SK-N-MC (cell line): ENCODE results near the gene PUS7.

ENCODE experiments used
- EZH2 ChIP-seq: fragments of 200-600 bp; sonication (generic); IDR thresholded peaks from one replicate; pipeline ENCODE4 v1.6.1; 2017; ENCODE audit warnings: antibody characterized with exemption
- FOXP2 ChIP-seq: optimal IDR thresholded peaks from 2 replicates; pipeline ENCODE3; 2011; ENCODE audit warnings: mild to moderate bottlenecking, moderate library complexity; ENCODE audit not compliant: insufficient read depth; ENCODE audit errors: extremely low read length, control extremely low read depth
- POLR2AphosphoS5 ChIP-seq: IDR thresholded peaks from 2 replicates; pipeline ENCODE4 v1.6.1; 2012; ENCODE audit warnings: mild to moderate bottlenecking, low read depth, low read length, borderline replicate concordance

DNA sequence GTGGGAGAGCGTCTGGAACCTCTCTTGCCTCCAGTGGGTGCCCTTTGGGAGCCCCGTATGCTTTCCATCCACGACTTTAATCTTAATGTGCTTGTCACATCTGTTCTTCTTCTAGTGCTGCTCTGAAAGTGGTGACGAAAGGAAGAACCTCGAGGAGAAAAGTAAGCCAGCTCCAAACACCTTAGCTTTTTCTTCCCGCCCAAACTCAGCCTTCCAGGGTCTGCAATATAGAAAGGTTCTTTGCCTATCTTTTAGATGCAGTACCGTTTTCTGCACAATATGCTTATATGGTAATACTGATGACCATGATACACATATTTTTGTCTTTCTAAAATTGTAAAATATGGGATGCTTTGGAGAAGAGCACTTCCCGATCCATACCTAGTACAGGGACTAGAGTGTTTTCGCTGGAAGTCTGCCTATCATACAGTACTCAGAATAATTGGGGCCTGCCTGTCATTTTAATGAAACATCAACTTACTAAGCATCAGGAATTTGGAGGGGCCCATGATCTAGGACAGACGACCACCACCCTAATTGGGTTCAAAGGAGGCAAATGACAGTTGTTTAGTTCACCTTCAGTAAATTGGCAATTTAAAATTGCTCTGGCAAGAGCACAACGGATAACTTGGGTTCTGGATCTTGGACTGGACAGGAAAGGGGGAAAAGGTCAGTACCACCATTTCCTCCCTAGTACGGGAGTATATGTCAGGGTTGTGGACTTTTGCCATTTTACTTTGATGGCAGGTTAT lies 10.8 kb upstream of the PUS7 start:
- no peak for TF ChIP-seq EZH2
- TF ChIP-seq POLR2AphosphoS5 = no peak
- no peak for TF ChIP-seq FOXP2
